ENCODE data around the gene KCNH2. TPM values are rescaled to one million over a fixed set of nuclear protein-coding genes. Genes with fewer than 3 reads are reported as not detected.

KCNH2 gene
- total RNA-seq, 4 donors from 2014 or later = 0.22 TPM; not detected in 3

DNA sequence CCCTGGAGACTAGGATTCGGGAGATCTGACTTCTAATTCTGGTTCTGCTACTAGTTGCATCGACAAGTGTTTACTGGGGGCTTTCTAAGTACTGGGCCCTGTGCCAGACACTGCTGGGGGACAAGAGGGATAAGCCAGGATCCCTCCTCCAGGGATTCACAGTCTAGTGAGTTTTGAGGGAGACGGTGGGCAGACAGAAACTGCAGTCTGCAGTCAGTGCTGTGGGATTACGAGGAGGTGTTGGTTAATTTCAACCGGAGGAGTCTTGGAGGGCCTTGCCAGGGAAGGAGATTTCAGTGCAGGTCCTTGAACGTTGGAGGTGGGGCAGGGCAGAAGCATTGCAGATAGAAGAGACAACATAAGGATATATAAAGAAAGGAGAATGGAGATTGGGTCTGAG is 3.5 kb upstream of the KCNH2 start:
- TF ChIP-seq CTCF (IDR thresholded peaks at IDR 0.05; ENCODE audit: low read depth) = no peak

DNA sequence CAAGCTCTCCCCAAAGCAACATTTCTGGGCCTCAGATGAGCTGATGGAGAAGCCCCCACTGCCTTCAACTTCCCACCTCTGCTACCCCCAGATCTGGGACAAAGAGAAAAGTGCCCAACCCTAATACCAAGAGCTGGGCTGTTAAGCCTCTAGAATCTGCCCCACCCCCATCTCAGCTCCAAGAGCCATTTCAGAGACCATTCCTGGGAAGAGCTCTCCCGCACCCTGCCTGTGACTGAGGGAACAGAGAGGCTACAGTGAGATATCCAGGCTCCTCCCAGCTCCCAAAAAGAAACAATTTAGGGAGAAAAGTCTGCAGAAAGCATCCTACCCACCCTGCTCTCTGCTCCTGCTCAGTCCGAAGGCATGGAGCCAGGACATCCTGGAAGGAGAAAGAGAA is 2.5 kb upstream of the KCNH2 start:
- TF ChIP-seq CTCF (IDR thresholded peaks at IDR 0.05; ENCODE audit: low read depth) = no peak

DNA sequence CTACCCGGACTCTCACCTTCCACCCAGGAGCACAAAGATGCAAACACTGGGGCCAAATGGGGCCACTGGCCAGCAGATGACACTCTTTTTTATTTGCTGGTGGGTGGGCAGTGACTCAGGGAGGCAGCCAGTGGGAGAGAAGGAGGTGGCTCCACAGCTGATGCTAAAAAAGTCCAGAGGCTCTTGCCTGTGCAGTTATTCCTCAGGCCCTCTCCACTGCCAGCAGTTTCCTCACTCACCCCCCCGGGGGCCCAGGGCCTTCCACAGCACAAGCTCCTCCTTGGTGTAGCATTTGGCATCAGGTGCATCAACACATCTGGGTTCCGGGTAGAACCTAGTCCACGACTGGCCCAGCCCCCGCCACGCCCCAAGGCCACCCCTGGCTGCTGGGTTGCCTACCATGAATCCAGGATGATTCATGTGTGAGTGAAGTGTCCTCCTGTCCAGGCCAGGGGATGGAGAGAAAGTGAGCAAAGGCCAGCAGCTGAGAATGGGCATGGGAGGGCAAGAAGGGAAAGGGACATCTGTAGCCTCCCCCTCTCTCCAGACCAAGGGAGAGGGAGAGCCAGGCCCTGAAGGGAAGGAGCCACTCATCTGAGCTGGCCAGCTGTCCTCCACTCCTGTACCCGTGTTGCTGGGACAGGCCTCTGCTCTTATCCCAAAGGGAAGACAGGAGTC is 1.7 kb upstream of the KCNH2 start:
- no peak for TF ChIP-seq CTCF (IDR thresholded peaks at IDR 0.05; ENCODE audit: low read depth)

- no peak for TF ChIP-seq CTCF (IDR thresholded peaks at IDR 0.05; ENCODE audit: low read depth)
Measured at GRCh38 chr7:150977382-150978125, 567 bp downstream of the KCNH2 start.

DNA sequence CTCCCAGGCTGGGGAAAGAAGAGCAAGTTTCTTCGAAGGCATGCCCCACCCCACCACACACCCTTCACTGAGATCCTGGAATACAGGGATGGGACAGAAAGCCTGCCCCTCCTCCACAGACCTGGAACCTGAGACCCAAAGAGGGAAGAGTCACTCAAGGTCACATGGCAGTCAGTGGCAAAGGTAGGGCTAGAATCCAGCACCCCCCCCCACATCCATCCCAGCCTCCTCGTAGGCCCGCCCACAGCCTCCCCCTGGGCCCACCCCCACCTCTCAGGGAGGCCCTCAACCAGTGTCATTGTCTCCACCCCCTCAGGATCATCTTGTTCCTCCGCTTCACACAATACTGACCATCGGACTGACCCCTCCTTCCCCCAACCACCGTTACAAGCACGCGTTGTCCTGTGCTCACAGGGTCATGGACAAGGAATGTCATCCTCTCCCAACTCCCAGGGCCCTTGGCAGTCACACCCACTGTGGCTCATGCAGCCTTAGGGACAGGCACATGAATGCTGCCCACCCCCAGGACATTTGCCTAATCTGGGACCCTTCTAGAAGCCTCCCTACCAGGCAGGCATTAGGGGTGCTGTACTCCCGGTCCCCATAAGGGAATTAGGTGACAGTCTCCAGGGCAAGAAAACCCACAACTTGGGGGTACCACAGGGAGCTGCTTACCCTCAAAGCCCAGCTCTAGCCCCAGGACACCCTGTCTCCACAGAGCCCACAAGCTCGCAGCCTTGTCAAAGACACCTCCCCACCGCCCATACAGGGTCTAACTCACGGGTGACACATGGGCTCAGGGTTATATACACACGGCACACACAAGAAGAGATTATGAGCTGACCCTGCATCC is 1.4 kb downstream of the KCNH2 start:
- TF ChIP-seq CTCF (IDR thresholded peaks at IDR 0.05; ENCODE audit: low read depth) = no peak

DNA sequence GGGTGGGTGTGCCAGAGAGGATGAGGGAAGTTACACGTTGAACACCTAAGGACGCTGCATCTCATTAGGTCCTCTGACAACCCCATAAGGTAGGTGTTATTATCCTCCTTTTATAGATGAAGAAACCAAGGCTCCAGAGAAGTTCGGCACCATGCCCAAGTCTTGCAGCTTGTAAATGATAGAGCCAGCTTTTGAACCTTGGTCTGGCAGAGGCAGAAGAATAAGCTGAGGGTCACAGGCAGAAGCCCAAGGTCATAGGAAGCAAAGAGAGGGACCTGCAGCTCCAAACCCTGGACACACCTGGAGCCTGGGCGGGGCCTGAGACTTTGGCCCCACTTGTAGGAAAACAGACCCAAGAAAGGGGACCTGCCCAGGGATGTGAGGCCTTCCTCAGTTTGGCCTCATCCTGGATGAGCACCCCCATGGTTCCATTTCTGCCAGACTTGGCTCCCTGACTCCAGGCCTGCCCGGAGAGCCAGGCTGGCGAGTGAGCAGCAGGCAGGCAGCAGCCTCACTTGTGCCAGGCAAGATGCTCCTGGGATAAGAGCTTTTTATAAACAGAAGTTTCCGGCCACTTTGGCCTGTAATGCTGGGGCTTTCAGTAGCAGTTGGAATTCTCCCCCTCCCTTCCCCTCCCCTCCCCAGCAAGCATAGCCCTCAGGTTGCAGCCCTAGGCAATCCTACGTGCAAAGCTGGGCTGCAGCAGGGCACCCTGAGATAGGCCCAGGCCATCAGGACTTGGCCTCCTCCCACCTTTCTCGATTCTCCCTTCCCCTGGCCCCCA is 2.4 kb downstream of the KCNH2 start:
- no peak for TF ChIP-seq CTCF (IDR thresholded peaks at IDR 0.05; ENCODE audit: low read depth)

Data from subcutaneous adipose tissue (tissue), 4 donors.